K562 (cell line): ENCODE results near the gene INO80D. TPM values are rescaled to one million over a fixed set of nuclear protein-coding genes. Genes with fewer than 3 reads are reported as not detected.

Source experiments
- ATAC-seq: fragments of 200-7000 bp; cut with Tn5 transposase; 3 replicates; pipeline ENCODE4 v1.9.1; 2020; ENCODE audit warnings: moderate library complexity
- BruUV-seq: library from RNA; stranded (reverse); fragments of 400-500 nt; replicated peaks from 2 replicates; lab custom pipeline; 2021; lab: Mats Ljungman, UMichigan
- CTCF ChIA-PET: fragments of 300-600 bp; formaldehyde crosslinking; extraction: SDS; loops from one replicate; lab custom pipeline; 2021; ENCODE audit warnings: low intra/inter-chr PET ratio; lab: Yijun Ruan, JAX
- POLR2A ChIA-PET: fragments of 300-600, 350-650 bp; sonication (Branson Sonifier 250); formaldehyde crosslinking; extraction: SDS; loops from one replicate; lab custom pipeline; 2021; ENCODE audit warnings: antibody characterized with exemption, inconsistent platforms; lab: Yijun Ruan, JAX
- DNase-seq, 4 experiments: peaks; one replicate each; pipeline versions ENCODE4 v3.0.0 to v3.0.0-alpha.2; 2011 to 2018; ENCODE audit warnings: low spot score in 3 of 4, mixed read lengths in 3 of 4; ENCODE audit errors: extremely low read depth in 1 of 4
- FAIRE-seq: peaks from 2 replicates; lab custom pipeline; 2011; peaks lifted over from hg19 to GRCh38; lab: Jason Lieb, UNC
- H2AFZ ChIP-seq: 2 replicates; pipeline ENCODE4 v1.6.0; 2011; ENCODE audit warnings: low read depth, low read length, control low read depth, inconsistent platforms
- H3K27ac ChIP-seq: fragments of 200-600 bp; 3 replicates; pipeline ENCODE4 v1.8.0; 2011; ENCODE audit warnings: low read depth, mild to moderate bottlenecking, control low read depth, inconsistent platforms, low read length, moderate library complexity, mixed read lengths; ENCODE audit errors: extremely low read depth
- H3K27me3 ChIP-seq, 2 experiments: fragments of 300-600 bp in 1 of 2; 2 replicates in 1 of 2; 3 replicates in 1 of 2; pipeline versions ENCODE4 v1.6.0 to v1.8.0; 2011; ENCODE audit warnings: inconsistent platforms in 2 of 2, low read length in 2 of 2, mild to moderate bottlenecking in 1 of 2, mixed read lengths in 1 of 2, moderate library complexity in 1 of 2; ENCODE audit not compliant: control insufficient read depth in 2 of 2, insufficient read depth in 2 of 2
- H3K36me3 ChIP-seq: fragments of 300-600 bp; 3 replicates; pipeline ENCODE4 v1.8.0; 2011; ENCODE audit warnings: mild to moderate bottlenecking, low read length, inconsistent platforms; ENCODE audit not compliant: control insufficient read depth, insufficient read depth
- H3K4me1 ChIP-seq, 2 experiments: fragments of 200-600 bp in 1 of 2; replicated peaks in 1 of 2; 2 replicates in 1 of 2; 3 replicates in 1 of 2; pipeline versions ENCODE4 v1.5.1 to v1.8.0; 2011; ENCODE audit warnings: inconsistent platforms in 2 of 2, low read length in 2 of 2, mild to moderate bottlenecking in 1 of 2, mixed read lengths in 1 of 2, moderate library complexity in 1 of 2; ENCODE audit not compliant: control insufficient read depth in 2 of 2, insufficient read depth in 2 of 2
- H3K4me2 ChIP-seq: 2 replicates; pipeline ENCODE4 v1.6.1; 2011; ENCODE audit warnings: low read length, control low read depth, inconsistent platforms, mixed read lengths; ENCODE audit not compliant: insufficient read depth
- H3K4me3 ChIP-seq: fragments of 200-600 bp; sonication (generic), shearing (Covaris generic); 2 replicates; pipeline ENCODE4 v1.5.1; 2016; ENCODE audit warnings: control low read depth, inconsistent platforms
- H3K79me2 ChIP-seq: fragments of 200-600 bp; 3 replicates; pipeline ENCODE4 v1.8.0; 2011; ENCODE audit warnings: low read length, inconsistent platforms; ENCODE audit not compliant: control insufficient read depth, insufficient read depth
- H3K9ac ChIP-seq, 2 experiments: 2 replicates each; pipeline versions ENCODE4 v1.6.0 to v1.6.1; 2011; ENCODE audit warnings: low read depth in 2 of 2, low read length in 2 of 2, control low read depth in 1 of 2, inconsistent platforms in 1 of 2, mild to moderate bottlenecking in 1 of 2, mixed read lengths in 1 of 2; ENCODE audit not compliant: insufficient read depth in 1 of 2
- H3K9me1 ChIP-seq: one replicate; pipeline ENCODE4 v1.6.0; 2011; ENCODE audit warnings: inconsistent platforms, mild to moderate bottlenecking, low read length, moderate library complexity; ENCODE audit not compliant: control insufficient read depth, insufficient read depth
- H3K9me3 ChIP-seq: replicated peaks from 2 replicates; pipeline ENCODE4 v1.5.1; 2011; ENCODE audit warnings: low read depth, low read length, inconsistent platforms; ENCODE audit not compliant: control insufficient read depth, insufficient read depth
- H4K20me1 ChIP-seq: replicated peaks from 2 replicates; pipeline ENCODE4 v1.6.1; 2011; ENCODE audit warnings: low read length, inconsistent platforms, mixed read lengths; ENCODE audit not compliant: control insufficient read depth, insufficient read depth
- ZBTB40 ChIP-seq, 2 experiments: fragments of 450-650 bp in 1 of 2; sonication (generic) in 1 of 2; formaldehyde crosslinking in 1 of 2; IDR thresholded peaks; 2 replicates each; pipeline versions ENCODE4 v1.7.1 to v1.9.0; 2016 to 2022; ENCODE audit warnings: inconsistent platforms in 1 of 2, mild to moderate bottlenecking in 1 of 2, missing genetic modification reagents in 1 of 2
- ZNF121 ChIP-seq: sonication (generic); formaldehyde crosslinking; conservative IDR thresholded peaks from 2 replicates; pipeline ENCODE4 v1.8.0; 2022; ENCODE audit warnings: missing genetic modification reagents
- ZNF445 ChIP-seq: fragments of 250-450 bp; sonication (Bioruptor Pico); IDR thresholded peaks from 2 replicates; pipeline ENCODE4 v1.4.0; 2020; ENCODE audit warnings: low read depth, mild to moderate bottlenecking, moderate library complexity
- WGBS: fragments of 100-300 bp; shearing (Covaris generic); methylation state at CpG from one replicate; pipeline ENCODE4 v1.1.6; 2016; ENCODE audit warnings: low coverage, mixed read lengths; ENCODE audit not compliant: insufficient coverage; ENCODE audit errors: missing lambda C conversion rate; 5-methylcytosine and 5-hydroxymethylcytosine counted together
- in situ Hi-C: fragments of 300-500 bp; cut with MboI; formaldehyde crosslinking; loops from 4 replicates; pipeline ENCODE4 v1.15.0; 2018; ENCODE audit warnings: inconsistent platforms, mixed read lengths
- intact Hi-C: fragments of 100-400 bp; cut with micrococcal nuclease; formaldehyde crosslinking; loops from 2 replicates; pipeline ENCODE4 v1.14.2; 2022
- polyA plus RNA-seq, 8 experiments: library from polyadenylated mRNA; depleted of rRNA in 4 of 8; stranded (reverse) in 5 of 8; unstranded in 3 of 8; fragments of >200 nt; fragmentation: Nextera tagmentation in 2 of 8; fragmentation: Illumina TruSeq in 1 of 8; extraction: Ambion mirVana in 2 of 8; extraction: Trizol in 1 of 8; gene quantifications; 2 replicates each; pipeline versions ENCODE4 v1.2.1 to v1.2.3, GENCODE V29; 2011 to 2014; ENCODE audit warnings: inconsistent platforms in 1 of 8, missing spikeins in 1 of 8
- total RNA-seq, 7 experiments: library from RNA; depleted of rRNA in 6 of 7; stranded (reverse); fragments of >200 nt in 6 of 7; fragmentation: Illumina TruSeq in 2 of 7; extraction: Trizol in 2 of 7; gene quantifications; 2 replicates each; pipeline versions ENCODE4 v1.2.1 to v1.2.3, GENCODE V29; 2011 to 2021; ENCODE audit warnings: low replicate concordance in 1 of 7

The INO80D gene
- total and polyA plus RNA-seq, 9 of the 15 experiments (the other 6 are each of a cell fraction or from before 2014, with no cell fraction given) = 0.64 to 8.1 (median 2.9) TPM

GRCh38 chr2:206068207-206068606 lies 17.8 kb downstream of the INO80D start:
- no peak overlapping the region for H3K9ac ChIP-seq
- no peaks in the 10 kb centered on the region for H3K27me3 ChIP-seq
- H3K9me3 ChIP-seq = no peaks in the 10 kb centered on the region
- 0 out of 3 replicates have a peak, but pooled peaks cover 3% of the 10 kb centered on the region for H3K36me3 ChIP-seq
- DNase-seq (no peak), FAIRE-seq (no peak), ATAC-seq (no peak)
- no peak overlapping the region for H3K4me2 ChIP-seq
- H3K9me1 ChIP-seq = peaks cover 2% of the 10 kb centered on the region
- no TSS peak for BruUV-seq
- H3K4me3 ChIP-seq = no peak overlapping the region
- H4K20me1 ChIP-seq = no peaks in the 10 kb centered on the region
- ChIA-PET CTCF (no interaction called here), POLR2A (interaction anchor here (0.9 kb wide), 1 partner anchor 17 kb away, joined by 3 read pairs; no protein-coding TSS in a partner anchor)
- H3K27ac ChIP-seq = no peak overlapping the region; the same call in 2 of the 3 replicates
- 60% methylated on average over 1 of the region's 1 CpG for WGBS
- in situ Hi-C loops = no loop called here
- 0 out of 2 replicates have a peak, but pooled peaks have one; percentile 18 for TF ChIP-seq ZNF121
- peak; percentile 97 for TF ChIP-seq ZBTB40 (IDR thresholded peaks at IDR 0.05)
- peak; percentile 94 for TF ChIP-seq ZBTB40 (CRISPR knock-in tag; IDR thresholded peaks at IDR 0.05)
- TF ChIP-seq ZNF445 (CRISPR knock-in tag) = no peak
- H3K4me1 ChIP-seq = peaks cover 15 to 19% of the 10 kb centered on the region in 2 experiments; a peak in 4 of 5 replicates
- H3K79me2 ChIP-seq = peaks cover 70% of the 10 kb centered on the region
- intact Hi-C loops = no loop called here
- no peak overlapping the region for H2AFZ ChIP-seq
